HG03571 (cell line): Measurements from ENCODE around the gene TMEM161A.
"Not testable (repeated sequence)": the region's sequence is repeated elsewhere in the genome, so short reads cannot be mapped to it uniquely, and the experiment has no call there.

Experiments used
- ATAC-seq: cut with Tn5 transposase; IDR thresholded peaks from one replicate; pipeline ENCODE4 v1.9.1; 2021; ENCODE audit not compliant: unreplicated experiment

The TMEM161A gene

DNA sequence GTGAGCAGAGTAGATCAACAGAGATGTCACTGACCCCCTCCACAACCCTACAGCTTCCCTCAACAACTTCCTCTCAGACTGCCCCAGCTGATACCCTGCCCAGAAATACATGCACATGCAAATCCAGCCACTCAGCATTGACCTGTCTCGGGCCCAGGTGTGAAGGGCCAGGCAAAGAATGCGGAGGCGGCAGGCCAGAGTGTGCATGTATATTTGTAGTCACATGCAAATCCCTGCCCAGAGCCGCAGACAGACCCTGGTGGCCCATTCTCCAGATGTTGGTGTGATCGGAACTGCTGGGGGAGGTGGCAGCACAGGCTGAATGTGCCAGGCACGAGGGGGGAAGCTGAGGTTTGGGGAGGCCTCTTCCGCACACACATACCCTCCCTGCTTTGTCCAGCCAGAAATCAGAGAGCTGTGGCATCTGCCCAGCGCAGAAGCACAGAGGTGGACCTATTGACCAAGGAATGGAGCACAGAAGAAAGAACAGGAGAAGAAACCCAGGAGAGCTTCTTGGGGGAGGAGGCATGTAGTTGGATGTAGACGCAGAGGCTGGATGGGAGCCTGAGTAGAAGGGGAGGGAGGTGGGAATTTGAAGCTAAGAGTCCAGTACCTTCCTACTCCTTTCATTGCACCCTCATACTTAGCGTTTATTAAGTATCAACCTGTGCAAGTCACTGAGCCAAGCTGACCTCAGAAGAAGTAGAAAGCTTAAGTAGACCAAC lies 17.4 kb upstream of the TMEM161A start:
- ATAC-seq: no peak

- ATAC-seq: no peak
Measured at GRCh38 chr19:19154768-19155494, 16.7 kb upstream of the TMEM161A start.

DNA sequence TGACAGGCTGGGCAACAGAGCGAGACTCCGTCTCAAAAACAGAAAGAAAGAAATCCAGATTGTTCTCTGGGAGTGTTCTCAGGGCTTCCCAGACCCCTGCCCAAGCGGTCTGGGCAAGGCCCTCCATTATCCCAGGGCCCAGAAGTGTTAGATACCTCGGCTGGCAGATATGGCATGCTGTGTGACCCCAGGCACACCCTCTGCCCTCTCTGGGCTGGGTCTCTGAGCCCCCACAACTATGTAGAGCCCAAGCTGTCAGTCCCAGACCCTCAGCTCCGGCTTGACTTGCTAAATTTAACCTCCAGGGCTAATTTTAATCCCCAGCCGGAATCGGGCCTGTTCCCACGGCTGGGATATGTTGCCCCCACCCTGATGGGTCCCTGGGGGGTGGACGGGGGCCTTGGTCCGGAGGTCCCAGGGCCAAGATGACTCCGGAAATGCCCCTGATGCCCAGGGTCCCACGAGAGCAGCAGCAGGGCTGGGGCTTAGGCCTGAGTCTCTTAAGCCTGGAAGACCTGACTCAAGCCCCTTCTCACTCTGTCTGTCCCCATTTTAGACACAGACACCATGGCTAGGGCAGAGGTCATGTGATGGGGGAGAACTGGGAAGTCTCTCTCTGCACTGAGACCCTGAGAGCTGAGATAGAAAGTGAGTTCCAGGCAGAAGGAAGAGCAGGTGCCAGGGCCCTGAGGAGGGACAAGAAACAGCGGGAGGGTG lies 14.5 kb upstream of the TMEM161A start:
- ATAC-seq: no peak

- ATAC-seq: no peak
Measured at GRCh38 chr19:19151418-19151817, 13.1 kb upstream of the TMEM161A start.

DNA sequence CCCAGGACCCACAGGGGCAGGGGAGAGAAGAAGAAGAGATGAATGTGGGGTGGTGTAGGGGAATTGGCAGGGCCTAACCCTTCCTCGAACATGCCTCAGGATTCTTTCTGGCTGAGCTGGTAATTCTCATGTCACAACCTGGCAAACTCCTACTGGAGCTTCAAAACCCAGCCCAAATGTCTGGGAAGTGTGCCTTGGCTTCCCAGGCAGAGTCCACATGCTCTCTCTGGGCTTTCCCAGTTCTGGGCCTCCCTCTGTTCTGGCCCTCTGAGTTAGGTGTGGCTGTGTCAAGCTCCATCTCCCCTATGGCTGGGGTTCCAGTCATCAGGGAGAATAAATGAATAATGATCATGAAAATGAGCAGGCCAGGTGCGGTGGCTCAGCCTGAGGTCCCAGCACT lies 11.2 kb upstream of the TMEM161A start:
- no peak for ATAC-seq

DNA sequence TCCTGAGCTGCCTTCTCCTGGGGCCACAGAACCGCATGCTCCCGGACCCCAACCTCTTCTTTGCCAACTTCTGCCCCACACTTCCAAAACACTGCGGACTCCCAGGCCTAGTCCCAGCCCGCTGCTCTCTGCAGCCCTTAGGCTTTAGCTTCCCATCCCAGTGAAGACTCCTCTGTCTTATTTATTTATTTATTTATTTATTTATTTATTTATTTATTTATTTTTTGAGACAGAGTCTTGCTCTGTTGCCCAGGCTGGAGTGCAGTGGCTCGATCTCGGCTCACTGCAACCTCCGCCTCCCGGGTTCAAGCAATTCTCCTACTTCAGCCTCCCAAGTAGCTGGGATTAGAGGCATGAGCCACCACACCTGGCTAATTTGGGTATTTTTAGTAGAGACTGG lies 10.2 kb upstream of the TMEM161A start:
- ATAC-seq: not testable (repeated sequence)

GRCh38 chr19:19147344-19147743 lies 9.1 kb upstream of the TMEM161A start:
- ATAC-seq: no peak

- no peak for ATAC-seq
Measured at GRCh38 chr19:19146865-19147264, 8.6 kb upstream of the TMEM161A start.

GRCh38 chr19:19145684-19146608 lies 7.7 kb upstream of the TMEM161A start:
- ATAC-seq: no peak

- no peak for ATAC-seq
Measured at GRCh38 chr19:19145281-19145680, 7.0 kb upstream of the TMEM161A start.

- no peak for ATAC-seq
Measured at GRCh38 chr19:19142347-19142746, 4.1 kb upstream of the TMEM161A start.

DNA sequence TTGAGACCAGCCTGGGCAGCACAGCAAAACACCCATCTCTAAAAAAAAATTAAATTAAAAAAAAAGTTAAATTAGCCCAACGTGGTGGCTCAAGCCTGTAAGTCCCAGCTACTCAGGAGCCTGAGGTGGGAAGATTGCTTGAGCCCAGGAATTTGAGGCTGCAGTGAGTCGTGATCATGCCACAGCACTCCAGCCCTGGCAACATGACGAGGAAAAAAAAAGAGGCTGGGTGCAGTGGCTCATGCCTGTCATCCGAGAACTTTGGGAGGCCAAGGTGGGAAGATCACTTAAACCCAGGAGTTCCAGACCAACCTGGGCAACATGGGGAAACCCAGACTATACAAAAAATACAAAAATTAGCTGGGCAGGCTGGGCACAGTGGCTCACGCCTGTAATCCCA lies 2.2 kb upstream of the TMEM161A start:
- no peak for ATAC-seq

DNA sequence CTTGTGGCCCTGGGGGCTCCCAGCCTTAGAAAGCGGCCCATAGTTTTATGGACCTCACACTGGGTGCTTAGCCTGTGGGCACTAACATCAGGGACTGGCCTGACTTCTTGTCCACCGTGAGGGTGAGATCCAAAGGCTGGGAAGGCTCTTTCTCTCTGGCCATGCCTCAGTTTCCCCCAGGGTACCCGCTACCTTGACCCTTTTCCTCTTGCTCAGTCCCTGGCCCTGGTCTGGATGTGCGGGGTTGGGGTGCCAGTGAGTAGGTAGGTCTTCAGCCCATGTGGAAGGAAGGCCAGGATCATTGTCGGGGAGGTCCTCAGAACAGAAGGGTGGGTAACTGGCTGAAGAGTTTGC lies 1.6 kb upstream of the TMEM161A start:
- ATAC-seq: no peak

- no peak for ATAC-seq
Measured at GRCh38 chr19:19137556-19138108, 646 bp downstream of the TMEM161A start.

DNA sequence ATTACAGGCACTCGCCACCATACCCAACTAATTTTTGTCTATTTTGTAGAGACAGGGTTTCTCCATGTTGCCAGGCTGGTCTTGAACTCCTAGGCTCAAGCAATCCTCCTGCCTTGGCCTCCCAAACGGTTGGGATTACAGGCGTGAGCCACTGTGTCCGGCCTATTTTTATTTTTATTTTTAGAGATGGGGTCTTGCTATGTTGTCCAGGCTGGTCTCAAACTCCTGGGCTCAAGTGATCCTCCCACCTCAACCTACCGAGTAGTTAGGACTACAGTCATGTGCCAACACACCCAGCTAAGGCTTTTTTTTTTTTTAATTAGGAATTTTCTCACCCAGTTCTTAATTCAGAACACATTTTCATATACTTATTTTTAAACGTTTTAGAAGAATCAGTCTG lies 2.6 kb downstream of the TMEM161A start:
- not testable (repeated sequence) for ATAC-seq

DNA sequence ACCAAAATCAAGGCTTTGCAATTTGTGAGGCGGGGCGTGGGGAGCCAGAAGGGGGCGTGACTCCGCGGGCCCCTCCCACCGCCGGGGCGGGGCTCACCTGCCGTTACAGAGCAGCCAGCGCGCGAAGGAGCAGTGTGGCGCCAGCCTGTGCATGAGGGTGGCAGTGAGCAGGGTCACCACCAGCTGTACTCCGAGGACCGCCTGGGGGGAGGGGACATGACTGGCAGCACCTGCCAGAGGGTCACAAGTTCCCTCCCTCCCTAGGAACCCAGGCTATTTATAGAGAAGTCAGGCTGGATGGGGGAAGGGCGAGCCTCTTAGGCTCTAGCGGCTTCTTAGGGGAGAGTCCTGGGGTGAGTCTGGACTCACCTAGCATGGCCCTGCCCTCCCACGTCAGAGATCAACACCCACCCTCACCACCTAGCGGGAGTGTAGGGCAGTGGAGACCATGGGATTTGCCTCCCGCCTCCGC lies 3.6 kb downstream of the TMEM161A start:
- ATAC-seq: no peak

DNA sequence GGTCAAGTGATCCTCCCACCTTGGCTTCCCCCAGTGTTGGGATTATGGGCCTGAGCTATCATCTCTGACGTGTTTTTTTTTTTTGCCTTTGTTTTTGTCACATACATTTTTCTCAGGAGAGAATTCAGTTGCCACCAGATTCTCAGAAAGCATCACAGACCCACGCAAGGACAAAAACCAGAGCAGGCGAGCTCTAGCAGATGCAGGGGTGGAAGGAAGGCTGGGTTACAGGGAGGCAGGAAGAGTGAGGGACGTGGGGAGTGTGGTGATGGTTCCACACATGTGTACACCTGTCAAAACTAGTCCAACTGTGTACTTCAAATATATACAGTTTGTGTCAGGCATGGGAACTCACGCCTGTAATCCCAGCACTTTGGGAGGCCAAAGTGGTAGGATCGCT lies 4.3 kb downstream of the TMEM161A start:
- ATAC-seq: no peak

DNA sequence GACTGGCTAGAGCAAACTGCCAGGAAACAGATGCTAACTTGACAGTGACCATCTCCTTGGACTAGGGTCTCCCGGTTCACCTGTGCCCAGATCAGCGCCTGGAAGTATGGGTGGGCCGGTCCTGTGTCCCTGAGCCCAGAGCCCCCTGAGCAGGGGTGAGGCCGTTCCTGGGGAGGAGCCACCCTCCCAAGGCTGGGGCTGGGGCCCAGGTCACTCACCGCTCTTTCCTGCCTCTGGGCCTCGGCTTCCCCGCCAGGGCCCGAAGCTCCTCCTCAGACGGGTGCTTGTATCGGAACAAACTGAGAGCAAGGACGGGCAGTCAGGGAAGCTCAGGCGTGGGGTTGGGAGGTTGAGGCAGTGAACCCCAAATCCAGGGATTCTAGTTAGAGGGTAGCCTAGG lies 5.4 kb downstream of the TMEM161A start:
- ATAC-seq: no peak

- no peak for ATAC-seq
Measured at GRCh38 chr19:19131989-19132388, 6.3 kb downstream of the TMEM161A start.

GRCh38 chr19:19126102-19126501 lies 12.2 kb downstream of the TMEM161A start:
- no peak for ATAC-seq

GRCh38 chr19:19123386-19123785 lies 14.9 kb downstream of the TMEM161A start:
- ATAC-seq: no peak
